CD4-positive, alpha-beta T cell treated with Interleukin-6 for 4 hours (primary cell): ENCODE results near the gene KIF5A.

Source experiments
- DNase-seq: peaks from one replicate; pipeline ENCODE4 v3.0.0-alpha.2; 2020; ENCODE audit warnings: mixed read lengths

Gene KIF5A

GRCh38 chr12:57520053-57520818, 29.6 kb upstream of the KIF5A start, which contains the start of gene DDIT3:
Gene DDIT3 (minus strand): TSS chr12:57520514. CDS start chr12:57517406, 3,108 bp downstream.
- DNase-seq = peak; percentile 100

- DNase-seq = no peak
Observed at GRCh38 chr12:57521525-57522010, 28.3 kb upstream of the KIF5A start.

- peak; percentile 94 for DNase-seq
Observed at GRCh38 chr12:57522011-57522886, 27.6 kb upstream of the KIF5A start, which contains the start of gene MBD6. Gene MBD6 (plus strand): TSS chr12:57522824. CDS start chr12:57524304, 1,480 bp downstream.

GRCh38 chr12:57522887-57523705, 26.7 kb upstream of the KIF5A start:
- peak; percentile 71 for DNase-seq

GRCh38 chr12:57523706-57524614, 25.9 kb upstream of the KIF5A start:
- no peak for DNase-seq

- no peak for DNase-seq
Observed at GRCh38 chr12:57524814-57525614, 24.8 kb upstream of the KIF5A start.

GRCh38 chr12:57525615-57526383, 24.0 kb upstream of the KIF5A start:
- DNase-seq = no peak

- no peak for DNase-seq
Observed at GRCh38 chr12:57526477-57527126, 23.2 kb upstream of the KIF5A start.

GRCh38 chr12:57527184-57527583, 22.7 kb upstream of the KIF5A start:
- DNase-seq = no peak

GRCh38 chr12:57528176-57528575, 21.7 kb upstream of the KIF5A start:
- DNase-seq = no peak

GRCh38 chr12:57528831-57529555, 20.9 kb upstream of the KIF5A start:
- no peak for DNase-seq

GRCh38 chr12:57529831-57530230, 20.0 kb upstream of the KIF5A start:
- DNase-seq = no peak

- no peak for DNase-seq
Observed at GRCh38 chr12:57530396-57531142, 19.3 kb upstream of the KIF5A start.

- no peak for DNase-seq
Observed at GRCh38 chr12:57531836-57532235, 18.0 kb upstream of the KIF5A start.

- DNase-seq = no peak
Observed at GRCh38 chr12:57533108-57533507, 16.7 kb upstream of the KIF5A start.

GRCh38 chr12:57534250-57534649, 15.6 kb upstream of the KIF5A start:
- no peak for DNase-seq

- DNase-seq = no peak
Observed at GRCh38 chr12:57534991-57535543, 14.8 kb upstream of the KIF5A start.
